ENCODE data around the gene SETD7. TPM values are rescaled to one million over a fixed set of nuclear protein-coding genes. Genes with fewer than 3 reads are reported as not detected.

SETD7 gene
- total and polyA plus RNA-seq, 2 donors (not counting 1 experiment from before 2014, with no cell fraction given) = 5.1 to 13.0 TPM

DNA sequence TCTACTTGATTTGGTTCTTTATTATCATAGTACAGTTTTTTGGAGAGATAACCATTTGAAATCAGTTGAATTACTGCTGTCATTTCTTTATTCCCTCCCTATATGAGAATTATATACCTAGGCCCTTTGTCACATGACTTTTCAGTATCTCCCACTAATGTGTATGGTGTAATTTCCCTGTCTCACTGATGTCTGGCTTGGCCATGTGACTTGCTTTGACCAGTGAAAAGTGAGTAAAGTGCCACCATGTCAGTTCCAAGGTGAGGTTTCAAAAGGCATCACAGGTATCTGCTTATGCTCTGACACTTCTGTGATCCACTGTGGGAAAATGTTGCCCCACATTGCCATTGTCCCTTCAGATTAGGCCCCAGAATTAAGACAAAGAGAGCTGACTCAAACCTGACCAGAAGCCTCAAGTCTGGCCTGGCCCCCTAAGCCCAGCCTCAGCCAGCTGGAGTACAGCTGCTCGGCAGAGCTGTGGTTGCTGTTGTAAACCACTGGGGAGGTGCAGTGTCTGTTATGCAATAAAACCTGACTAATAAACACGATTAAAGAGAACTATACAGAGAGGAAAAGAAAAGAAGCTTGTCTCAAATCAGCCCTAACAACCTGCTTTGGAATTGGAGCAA is 27.5 kb downstream of the SETD7 start:
- DNase-seq = no peak
- no CpG with 5 or more reads among the region's 2 CpGs for WGBS (ENCODE audit: insufficient coverage)
- Histone ChIP-seq H3K4me1 (ENCODE audit: control insufficient read depth in 2 of 2, insufficient read depth in 2 of 2, low read length in 2 of 2) (peaks cover 3 to 6% of the 10 kb centered on the region in 2 donors), H3K27me3 (replicated peaks in 1 of 4; ENCODE audit: control extremely low read depth in 1 of 4, control insufficient read depth in 3 of 4, insufficient read depth in 4 of 4, low read length in 3 of 4) (no peaks in the 10 kb centered on the region), H3K9ac (ENCODE audit: low read length) (no peak overlapping the region), H3K36me3 (replicated peaks in 1 of 2; ENCODE audit: control extremely low read depth in 1 of 2, control insufficient read depth in 1 of 2, extremely low read depth in 1 of 2, insufficient read depth in 2 of 2, low read length in 1 of 2) (peaks cover 0 to 35% of the 10 kb centered on the region in 2 experiments), H3K27ac (ENCODE audit: low read length in 2 of 2) (no peak overlapping the region), H4K20me1 (ENCODE audit: control insufficient read depth, insufficient read depth, low read length, poor library complexity, severe bottlenecking) (no peaks in the 10 kb centered on the region), H3K4me3 (ENCODE audit: control extremely low read depth in 1 of 5, extremely low read depth in 1 of 5, insufficient read depth in 1 of 5, low read depth in 2 of 5, low read length in 4 of 5) (no peak overlapping the region), H3K79me2 (ENCODE audit: control insufficient read depth, insufficient read depth, low read length) (no peaks in the 10 kb centered on the region), H2AFZ (ENCODE audit: insufficient read depth, low read depth, low read length, poor library complexity, severe bottlenecking) (no peak overlapping the region), H3K9me3 (ENCODE audit: control extremely low read depth in 1 of 3, control insufficient read depth in 2 of 3, insufficient read depth in 1 of 3, low read length in 2 of 3) (no peaks in the 10 kb centered on the region), H3K4me2 (replicated peaks; ENCODE audit: low read depth, low read length, poor library complexity, severe bottlenecking) (no peak overlapping the region)
- ATAC-seq (ENCODE audit: low read depth) = no peak
- POLR2A ChIA-PET = no interaction called here
- no peak overlapping the region for H3K27ac Mint-ChIP-seq
- peaks cover 11% of the 10 kb centered on the region for H3K4me1 Mint-ChIP-seq
- no peaks in the 10 kb centered on the region for H3K27me3 Mint-ChIP-seq
- CTCF ChIA-PET = interaction anchor here (1.0 to 6.0 kb wide), 7 partner anchors 18 to 499 kb away, joined by 3 to 61 read pairs (median 7); partner anchors contain the start of gene SETD7
- no peak for TF ChIP-seq EZH2 (IDR thresholded peaks at IDR 0.05; ENCODE audit: borderline replicate concordance, insufficient read depth, low read depth, low read length, poor library complexity, severe bottlenecking)
- TF ChIP-seq, protein P1, sequence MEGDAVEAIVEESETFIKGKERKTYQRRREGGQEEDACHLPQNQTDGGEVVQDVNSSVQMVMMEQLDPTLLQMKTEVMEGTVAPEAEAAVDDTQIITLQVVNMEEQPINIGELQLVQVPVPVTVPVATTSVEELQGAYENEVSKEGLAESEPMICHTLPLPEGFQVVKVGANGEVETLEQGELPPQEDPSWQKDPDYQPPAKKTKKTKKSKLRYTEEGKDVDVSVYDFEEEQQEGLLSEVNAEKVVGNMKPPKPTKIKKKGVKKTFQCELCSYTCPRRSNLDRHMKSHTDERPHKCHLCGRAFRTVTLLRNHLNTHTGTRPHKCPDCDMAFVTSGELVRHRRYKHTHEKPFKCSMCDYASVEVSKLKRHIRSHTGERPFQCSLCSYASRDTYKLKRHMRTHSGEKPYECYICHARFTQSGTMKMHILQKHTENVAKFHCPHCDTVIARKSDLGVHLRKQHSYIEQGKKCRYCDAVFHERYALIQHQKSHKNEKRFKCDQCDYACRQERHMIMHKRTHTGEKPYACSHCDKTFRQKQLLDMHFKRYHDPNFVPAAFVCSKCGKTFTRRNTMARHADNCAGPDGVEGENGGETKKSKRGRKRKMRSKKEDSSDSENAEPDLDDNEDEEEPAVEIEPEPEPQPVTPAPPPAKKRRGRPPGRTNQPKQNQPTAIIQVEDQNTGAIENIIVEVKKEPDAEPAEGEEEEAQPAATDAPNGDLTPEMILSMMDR (IDR thresholded peaks at IDR 0.05) = no peak
- no peaks in the 10 kb centered on the region for H3K9me3 Mint-ChIP-seq (ENCODE audit: insufficient read depth)
- intact Hi-C loops (cut with micrococcal nuclease) = no loop called here
- H3K4me3 Mint-ChIP-seq = no peak overlapping the region

DNA sequence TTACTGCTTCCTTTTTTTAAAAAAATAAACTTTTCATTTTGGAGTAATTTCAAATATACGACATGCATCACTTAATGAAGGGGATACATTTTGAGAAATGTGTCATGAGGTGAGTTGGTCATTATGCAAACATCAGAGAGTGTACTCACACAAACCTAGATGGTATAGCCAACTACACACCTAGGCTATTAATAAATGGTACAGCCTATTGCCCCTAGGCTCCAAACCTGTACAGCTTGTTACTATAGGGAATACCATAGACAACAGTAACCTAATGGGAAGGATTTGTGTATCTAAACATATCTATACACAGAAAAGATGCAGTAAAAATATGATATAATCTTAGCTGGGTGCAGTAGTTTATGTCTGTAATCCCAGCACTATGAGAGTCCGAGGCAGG is 29.1 kb downstream of the SETD7 start:
- Histone ChIP-seq H3K79me2 (ENCODE audit: control insufficient read depth, insufficient read depth, low read length) (no peaks in the 10 kb centered on the region), H2AFZ (ENCODE audit: insufficient read depth, low read depth, low read length, poor library complexity, severe bottlenecking) (no peak overlapping the region), H3K4me2 (replicated peaks; ENCODE audit: low read depth, low read length, poor library complexity, severe bottlenecking) (no peak overlapping the region), H3K4me1 (ENCODE audit: control insufficient read depth in 2 of 2, insufficient read depth in 2 of 2, low read length in 2 of 2) (peaks cover 3 to 6% of the 10 kb centered on the region in 2 donors), H3K36me3 (replicated peaks in 1 of 2; ENCODE audit: control extremely low read depth in 1 of 2, control insufficient read depth in 1 of 2, extremely low read depth in 1 of 2, insufficient read depth in 2 of 2, low read length in 1 of 2) (peaks cover 0 to 41% of the 10 kb centered on the region in 2 experiments), H3K27me3 (replicated peaks in 1 of 4; ENCODE audit: control extremely low read depth in 1 of 4, control insufficient read depth in 3 of 4, insufficient read depth in 4 of 4, low read length in 3 of 4) (no peaks in the 10 kb centered on the region), H3K9ac (ENCODE audit: low read length) (no peak overlapping the region), H3K27ac (ENCODE audit: low read length in 2 of 2) (no peak overlapping the region), H3K4me3 (ENCODE audit: control extremely low read depth in 1 of 5, extremely low read depth in 1 of 5, insufficient read depth in 1 of 5, low read depth in 2 of 5, low read length in 4 of 5) (no peak overlapping the region), H3K9me3 (ENCODE audit: control extremely low read depth in 1 of 3, control insufficient read depth in 2 of 3, insufficient read depth in 1 of 3, low read length in 2 of 3) (no peaks in the 10 kb centered on the region), H4K20me1 (ENCODE audit: control insufficient read depth, insufficient read depth, low read length, poor library complexity, severe bottlenecking) (no peaks in the 10 kb centered on the region)
- ATAC-seq (ENCODE audit: low read depth) (no peak), DNase-seq (no peak)
- TF ChIP-seq, protein P1 (IDR thresholded peaks at IDR 0.05) = no peak
- TF ChIP-seq EZH2 (IDR thresholded peaks at IDR 0.05; ENCODE audit: borderline replicate concordance, insufficient read depth, low read depth, low read length, poor library complexity, severe bottlenecking) = no peak
- Mint-ChIP-seq H3K27me3 (no peaks in the 10 kb centered on the region), H3K4me3 (no peak overlapping the region), H3K27ac (no peak overlapping the region), H3K9me3 (ENCODE audit: insufficient read depth) (no peaks in the 10 kb centered on the region), H3K4me1 (peaks cover 11% of the 10 kb centered on the region)
- intact Hi-C loops (cut with micrococcal nuclease) = no loop called here
- ChIA-PET POLR2A (no interaction called here), CTCF (interaction anchor here (1.5 kb wide), 2 partner anchors 427 to 497 kb away, joined by 3 to 7 read pairs; no protein-coding TSS in a partner anchor)
- no CpG with 5 or more reads among the region's 2 CpGs for WGBS (ENCODE audit: insufficient coverage)

Measured in B cell (primary cell).